Measurements from ENCODE around the gene TMEM232. TPM values are rescaled to one million over a fixed set of nuclear protein-coding genes. Genes with fewer than 3 reads are reported as not detected.

The TMEM232 gene
- total and polyA plus RNA-seq, 9 of the 15 experiments (the other 6 are each of a cell fraction or from before 2014, with no cell fraction given), result 0.09 to 2.2 (median 0.41) TPM

- H3K9me3 ChIP-seq (replicated peaks; ENCODE audit: control insufficient read depth, insufficient read depth, low read depth, low read length), result peaks cover 2% of the 10 kb centered on the region; the same call in 1 of the 2 replicates
- ChIA-PET CTCF (ENCODE audit: low intra/inter-chr PET ratio) (no interaction called here), POLR2A (no interaction called here)
- intact Hi-C loops (cut with micrococcal nuclease) (no loop called here), in situ Hi-C loops (cut with MboI) (no loop called here)
- no peaks in the 10 kb centered on the region for H3K9me1 ChIP-seq (ENCODE audit: control insufficient read depth, insufficient read depth, low read length)
- ATAC-seq, result no peak
- no peaks in the 10 kb centered on the region for H4K20me1 ChIP-seq (replicated peaks; ENCODE audit: control insufficient read depth, insufficient read depth, low read length)
- no peak overlapping the region for H3K9ac ChIP-seq (ENCODE audit: insufficient read depth in 1 of 2, low read depth in 2 of 2, low read length in 2 of 2)
- no peaks in the 10 kb centered on the region for H3K79me2 ChIP-seq (ENCODE audit: control insufficient read depth, insufficient read depth, low read length)
- H3K27ac ChIP-seq (ENCODE audit: extremely low read depth, low read depth, low read length), result no peak overlapping the region
- 0% methylated on average over 2 of the region's 2 CpGs for WGBS (ENCODE audit: insufficient coverage, low coverage, missing lambda C conversion rate)
- no peak for DNase-seq (ENCODE audit: extremely low read depth in 1 of 4, low spot score in 3 of 4)
- H3K4me1 ChIP-seq (replicated peaks in 1 of 2; ENCODE audit: control insufficient read depth in 2 of 2, insufficient read depth in 2 of 2, low read length in 2 of 2), result no peaks in the 10 kb centered on the region
- H2AFZ ChIP-seq (ENCODE audit: low read depth, low read length), result no peak overlapping the region
- H3K4me2 ChIP-seq (ENCODE audit: insufficient read depth, low read length), result no peak overlapping the region
- no TSS peak for BruUV-seq (replicated peaks)
- FAIRE-seq, result no peak
- no peak for TF ChIP-seq ZBTB12 (CRISPR knock-in tag; IDR thresholded peaks at IDR 0.05)
- TF ChIP-seq DACH1 (IDR thresholded peaks at IDR 0.05; ENCODE audit: partially characterized antibody), result no peak
- TF ChIP-seq HMGXB4 (CRISPR knock-in tag; IDR thresholded peaks at IDR 0.05), result no peak
- no peak for TF ChIP-seq BRCA1 (IDR thresholded peaks at IDR 0.05)
- no peak for TF ChIP-seq BRCA1 (CRISPR knock-in tag; IDR thresholded peaks at IDR 0.05)
- TF ChIP-seq RFX5 (IDR thresholded peaks at IDR 0.05; ENCODE audit: low read depth, low read length), result no peak
- no peak for TF ChIP-seq ZNF184 (CRISPR knock-in tag; IDR thresholded peaks at IDR 0.05)
- TF ChIP-seq ZNF212 (CRISPR knock-in tag; IDR thresholded peaks at IDR 0.05), result no peak
- TF ChIP-seq DEAF1 (CRISPR knock-in tag; IDR thresholded peaks at IDR 0.05), result no peak
- TF ChIP-seq DLX4 (CRISPR knock-in tag; IDR thresholded peaks at IDR 0.05), result no peak
- TF ChIP-seq CEBPB (tag; IDR thresholded peaks at IDR 0.05), result no peak
- TF ChIP-seq ZBTB1 (CRISPR knock-in tag; IDR thresholded peaks at IDR 0.05; ENCODE audit: borderline replicate concordance, low read depth), result no peak
- no peak for TF ChIP-seq SLC30A9 (CRISPR knock-in tag; IDR thresholded peaks at IDR 0.05)
- no peak for TF ChIP-seq ARNT (IDR thresholded peaks at IDR 0.05)
- TF ChIP-seq RFX1 (IDR thresholded peaks at IDR 0.05), result no peak
- TF ChIP-seq RNF219 (CRISPR knock-in tag; IDR thresholded peaks at IDR 0.05), result no peak
- TF ChIP-seq SNRNP70 (optimal IDR thresholded peaks at IDR 0.05; ENCODE audit: low read depth, low read length), result no peak
- TF ChIP-seq ZNF23 (CRISPR knock-in tag; IDR thresholded peaks at IDR 0.05), result no peak
- no peak for TF ChIP-seq SREBF1 (IDR thresholded peaks at IDR 0.05; ENCODE audit: borderline replicate concordance, low read depth, low read length)
- no peaks in the 10 kb centered on the region for H3K36me3 ChIP-seq (ENCODE audit: control insufficient read depth, insufficient read depth, low read length)
- no peaks in the 10 kb centered on the region for H3K27me3 ChIP-seq (ENCODE audit: control insufficient read depth in 2 of 2, insufficient read depth in 2 of 2, low read length in 2 of 2)
- no peak overlapping the region for H3K4me3 ChIP-seq
Measured at GRCh38 chr5:110478895-110479294, 247.6 kb downstream of the TMEM232 start.
